ENCODE measurements around the gene NETO2.
"Not testable (repeated sequence)": the region's sequence is repeated elsewhere in the genome, so short reads cannot be mapped to it uniquely, and the experiment has no call there.

NETO2 gene

GRCh38 chr16:47161464-47161863 is 17.7 kb upstream of the NETO2 start:
- ChIA-PET POLR2A (no interaction called here), CTCF (interaction anchor here (1.0 to 5.5 kb wide), 3 partner anchors 8 to 124 kb away, joined by 3 to 30 read pairs (median 4); partner anchors contain the start of gene NETO2)
- no peak for TF ChIP-seq CTCF (IDR thresholded peaks at IDR 0.05; ENCODE audit: insufficient read depth, low read length, missing control alignments)
- no peak for DNase-seq (ENCODE audit: low read depth, low spot score)
- no peak overlapping the region for H3K4me3 ChIP-seq (ENCODE audit: low read depth, low read length)

- CTCF ChIA-PET = interaction anchor here (1.7 to 2.6 kb wide), 2 partner anchors 16 to 19 kb away, joined by 9 to 11 read pairs; partner anchors contain the start of gene NETO2
- H3K4me3 ChIP-seq (ENCODE audit: low read depth, low read length) = no peak overlapping the region
- POLR2A ChIA-PET = no interaction called here
- no peak for DNase-seq (ENCODE audit: low read depth, low spot score)
- no peak for TF ChIP-seq CTCF (IDR thresholded peaks at IDR 0.05; ENCODE audit: insufficient read depth, low read length, missing control alignments)
Observed at GRCh38 chr16:47160422-47160821, 16.7 kb upstream of the NETO2 start.

- H3K4me3 ChIP-seq (ENCODE audit: low read depth, low read length) = no peak overlapping the region
- no peak for TF ChIP-seq CTCF (IDR thresholded peaks at IDR 0.05; ENCODE audit: insufficient read depth, low read length, missing control alignments)
- DNase-seq (ENCODE audit: low read depth, low spot score) = no peak
- ChIA-PET CTCF (interaction anchor here (1.4 to 2.6 kb wide), 3 partner anchors 15 to 17 kb away, joined by 4 to 11 read pairs (median 9); partner anchors contain the start of gene NETO2), POLR2A (no interaction called here)
Observed at GRCh38 chr16:47158992-47159391, 15.2 kb upstream of the NETO2 start.

GRCh38 chr16:47156680-47157215 is 13.0 kb upstream of the NETO2 start:
- no peak for TF ChIP-seq CTCF (IDR thresholded peaks at IDR 0.05; ENCODE audit: insufficient read depth, low read length, missing control alignments)
- no peak for DNase-seq (ENCODE audit: low read depth, low spot score)
- ChIA-PET POLR2A (no interaction called here), CTCF (interaction anchor here (2.1 kb wide), 2 partner anchors 13 to 15 kb away, joined by 9 to 10 read pairs; partner anchors contain the start of gene NETO2)
- H3K4me3 ChIP-seq (ENCODE audit: low read depth, low read length) = no peak overlapping the region

GRCh38 chr16:47152501-47152900 is 8.8 kb upstream of the NETO2 start:
- CTCF ChIA-PET; DNase-seq (ENCODE audit: low read depth, low spot score); POLR2A ChIA-PET; H3K4me3 ChIP-seq (ENCODE audit: low read depth, low read length): not testable (repeated sequence)

GRCh38 chr16:47150067-47150466 is 6.3 kb upstream of the NETO2 start:
- no peak for TF ChIP-seq CTCF (IDR thresholded peaks at IDR 0.05; ENCODE audit: insufficient read depth, low read length, missing control alignments)
- DNase-seq (ENCODE audit: low read depth, low spot score) = no peak
- no peak overlapping the region for H3K4me3 ChIP-seq (ENCODE audit: low read depth, low read length)
- ChIA-PET POLR2A (no interaction called here), CTCF (interaction anchor here (0.7 to 2.0 kb wide), 2 partner anchors 8 to 1015 kb away, joined by 3 to 5 read pairs; no protein-coding TSS in a partner anchor)

- CTCF ChIA-PET = interaction anchor here (0.7 to 6.9 kb wide), 25 partner anchors 11 to 1041 kb away, joined by 3 to 322 read pairs (median 5); partner anchors contain the start of genes ABCC12, ITFG1 and PHKB
- TF ChIP-seq CTCF (IDR thresholded peaks at IDR 0.05; ENCODE audit: insufficient read depth, low read length, missing control alignments) = no peak
- DNase-seq (ENCODE audit: low read depth, low spot score) = no peak
- POLR2A ChIA-PET = interaction anchor here (0.8 to 1.6 kb wide), 2 partner anchors 20 to 317 kb away, joined by 3 to 7 read pairs; partner anchors contain the start of genes ITFG1 and PHKB
- H3K4me3 ChIP-seq (ENCODE audit: low read depth, low read length) = peak overlapping the region; percentile 73
Observed at GRCh38 chr16:47144559-47144877, 773 bp upstream of the NETO2 start.

All from AG04449 (cell line).